Esophagus squamous epithelium (tissue), 4 donors: Measurements from ENCODE around the gene PGBD4.
"Not testable (repeated sequence)": the region's sequence is repeated elsewhere in the genome, so short reads cannot be mapped to it uniquely, and the experiment has no call there.

ENCODE experiments used
- POLR2A ChIP-seq, 4 donors: fragments of 450-650 bp; IDR thresholded peaks; one replicate each; pipeline ENCODE4 v1.6.1; 2017; ENCODE audit warnings: antibody characterized with exemption in 4 of 4, mild to moderate bottlenecking in 4 of 4, moderate library complexity in 3 of 4
- TF ChIP-seq, protein P1 (sequence below), 6 experiments: fragments of 450-650 bp in 4 of 6; fragments of 200-600 bp in 2 of 6; sonication (generic) in 2 of 6; IDR thresholded peaks; one replicate each; pipeline ENCODE4 v1.5.1; 2016 to 2019; ENCODE audit warnings: antibody characterized with exemption in 6 of 6, mild to moderate bottlenecking in 4 of 6, moderate library complexity in 4 of 6

DNA sequence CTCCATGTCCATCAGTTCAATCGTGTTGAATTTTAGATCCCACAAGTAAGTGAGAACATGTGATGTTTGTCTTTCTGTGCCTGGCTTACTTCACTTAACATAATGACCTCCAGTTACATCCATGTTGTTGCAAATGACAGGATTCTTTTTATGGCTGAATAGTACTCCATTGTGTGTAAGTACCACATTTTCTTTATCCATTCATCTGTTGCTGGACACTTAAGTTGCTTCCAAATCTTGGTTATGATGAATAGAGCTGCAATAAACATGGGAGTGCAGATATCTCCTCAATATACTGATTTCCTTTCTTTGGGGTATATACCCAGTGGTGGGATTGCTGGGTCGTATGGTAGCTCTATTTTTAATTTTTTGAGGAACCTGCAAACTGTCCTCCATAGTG lies 18.5 kb downstream of the PGBD4 start:
- TF ChIP-seq, protein P1, sequence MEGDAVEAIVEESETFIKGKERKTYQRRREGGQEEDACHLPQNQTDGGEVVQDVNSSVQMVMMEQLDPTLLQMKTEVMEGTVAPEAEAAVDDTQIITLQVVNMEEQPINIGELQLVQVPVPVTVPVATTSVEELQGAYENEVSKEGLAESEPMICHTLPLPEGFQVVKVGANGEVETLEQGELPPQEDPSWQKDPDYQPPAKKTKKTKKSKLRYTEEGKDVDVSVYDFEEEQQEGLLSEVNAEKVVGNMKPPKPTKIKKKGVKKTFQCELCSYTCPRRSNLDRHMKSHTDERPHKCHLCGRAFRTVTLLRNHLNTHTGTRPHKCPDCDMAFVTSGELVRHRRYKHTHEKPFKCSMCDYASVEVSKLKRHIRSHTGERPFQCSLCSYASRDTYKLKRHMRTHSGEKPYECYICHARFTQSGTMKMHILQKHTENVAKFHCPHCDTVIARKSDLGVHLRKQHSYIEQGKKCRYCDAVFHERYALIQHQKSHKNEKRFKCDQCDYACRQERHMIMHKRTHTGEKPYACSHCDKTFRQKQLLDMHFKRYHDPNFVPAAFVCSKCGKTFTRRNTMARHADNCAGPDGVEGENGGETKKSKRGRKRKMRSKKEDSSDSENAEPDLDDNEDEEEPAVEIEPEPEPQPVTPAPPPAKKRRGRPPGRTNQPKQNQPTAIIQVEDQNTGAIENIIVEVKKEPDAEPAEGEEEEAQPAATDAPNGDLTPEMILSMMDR (IDR thresholded peaks at IDR 0.05): not testable (repeated sequence)
- TF ChIP-seq POLR2A (IDR thresholded peaks at IDR 0.05): not testable (repeated sequence)
